Measurements from ENCODE around the gene ZNF423.

DNA sequence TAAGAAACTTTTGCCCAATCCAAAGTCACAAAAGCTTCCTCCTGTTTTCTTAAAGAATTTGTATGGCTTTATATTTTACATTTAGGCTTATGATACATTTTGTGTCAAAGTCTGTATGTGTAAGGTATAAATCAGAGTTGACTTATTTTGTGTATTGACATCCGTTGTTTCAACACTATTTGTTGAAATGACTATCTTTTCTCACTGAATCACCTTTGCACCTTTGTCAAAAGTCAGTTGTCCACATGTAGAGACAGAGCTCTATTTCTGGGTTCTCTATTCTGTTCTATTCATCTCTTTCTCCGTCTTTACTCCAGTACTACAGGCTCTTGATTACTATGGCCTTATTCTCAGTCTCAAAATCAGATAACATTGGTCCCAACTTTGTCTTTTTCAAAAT, 409.1 kb downstream of the ZNF423 start:
- TF ChIP-seq, protein P1, sequence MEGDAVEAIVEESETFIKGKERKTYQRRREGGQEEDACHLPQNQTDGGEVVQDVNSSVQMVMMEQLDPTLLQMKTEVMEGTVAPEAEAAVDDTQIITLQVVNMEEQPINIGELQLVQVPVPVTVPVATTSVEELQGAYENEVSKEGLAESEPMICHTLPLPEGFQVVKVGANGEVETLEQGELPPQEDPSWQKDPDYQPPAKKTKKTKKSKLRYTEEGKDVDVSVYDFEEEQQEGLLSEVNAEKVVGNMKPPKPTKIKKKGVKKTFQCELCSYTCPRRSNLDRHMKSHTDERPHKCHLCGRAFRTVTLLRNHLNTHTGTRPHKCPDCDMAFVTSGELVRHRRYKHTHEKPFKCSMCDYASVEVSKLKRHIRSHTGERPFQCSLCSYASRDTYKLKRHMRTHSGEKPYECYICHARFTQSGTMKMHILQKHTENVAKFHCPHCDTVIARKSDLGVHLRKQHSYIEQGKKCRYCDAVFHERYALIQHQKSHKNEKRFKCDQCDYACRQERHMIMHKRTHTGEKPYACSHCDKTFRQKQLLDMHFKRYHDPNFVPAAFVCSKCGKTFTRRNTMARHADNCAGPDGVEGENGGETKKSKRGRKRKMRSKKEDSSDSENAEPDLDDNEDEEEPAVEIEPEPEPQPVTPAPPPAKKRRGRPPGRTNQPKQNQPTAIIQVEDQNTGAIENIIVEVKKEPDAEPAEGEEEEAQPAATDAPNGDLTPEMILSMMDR (IDR thresholded peaks at IDR 0.05), result no peak
- no peak for TF ChIP-seq POLR2AphosphoS5 (IDR thresholded peaks at IDR 0.05)
- TF ChIP-seq POLR2A (IDR thresholded peaks at IDR 0.05), result no peak
- no peak for TF ChIP-seq EP300 (IDR thresholded peaks at IDR 0.05)
